GM19463 (cell line): ENCODE measurements around the gene UBTD1.

Experiments
- ATAC-seq: cut with Tn5 transposase; IDR thresholded peaks from one replicate; pipeline ENCODE4 v1.9.1; 2021; ENCODE audit warnings: mild to moderate bottlenecking, moderate library complexity; ENCODE audit not compliant: unreplicated experiment

Gene UBTD1

DNA sequence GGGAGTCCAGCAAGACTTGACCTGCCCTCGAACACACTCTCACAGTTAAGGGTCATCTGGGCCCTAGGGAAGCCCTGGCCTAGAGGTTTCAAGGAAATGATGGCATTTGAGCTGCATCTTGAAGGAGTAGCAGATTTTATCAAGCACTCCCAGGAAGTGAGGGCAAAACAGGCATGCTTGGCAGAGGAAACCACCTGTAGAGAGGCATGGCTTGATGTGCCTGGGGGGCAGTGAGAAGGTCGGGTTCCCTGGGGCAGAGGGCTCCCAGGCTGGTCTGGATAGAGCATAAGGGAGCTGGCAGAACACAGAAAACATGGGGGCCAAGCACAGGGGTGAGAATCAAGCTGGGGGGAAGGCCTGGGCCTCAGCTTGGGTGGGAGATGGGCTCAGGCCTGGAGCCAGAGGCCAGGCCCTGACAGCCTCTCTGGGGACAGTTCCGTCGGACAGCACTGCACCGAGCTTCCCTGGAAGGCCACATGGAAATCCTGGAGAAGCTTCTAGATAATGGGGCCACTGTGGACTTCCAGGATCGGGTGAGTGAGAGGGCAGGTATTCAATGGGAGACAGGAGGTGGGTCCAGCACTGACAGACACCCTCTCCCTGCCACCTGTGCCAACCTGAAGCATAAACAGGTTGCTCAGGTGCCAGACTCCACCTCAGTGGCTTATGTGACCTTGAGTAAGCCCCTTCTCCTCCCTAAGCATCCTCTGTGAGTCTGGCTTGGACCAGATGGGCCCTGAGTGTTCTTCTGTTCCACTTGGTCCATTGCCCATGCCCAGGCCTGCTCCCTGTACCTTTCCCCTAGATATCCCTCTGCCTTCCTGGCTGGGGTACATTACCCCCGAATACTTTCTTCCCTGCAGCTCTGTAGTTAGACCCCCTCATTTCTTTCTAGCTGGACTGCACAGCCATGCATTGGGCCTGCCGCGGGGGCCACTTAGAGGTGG is 82.0 kb downstream of the UBTD1 start:
- ATAC-seq = no peak

DNA sequence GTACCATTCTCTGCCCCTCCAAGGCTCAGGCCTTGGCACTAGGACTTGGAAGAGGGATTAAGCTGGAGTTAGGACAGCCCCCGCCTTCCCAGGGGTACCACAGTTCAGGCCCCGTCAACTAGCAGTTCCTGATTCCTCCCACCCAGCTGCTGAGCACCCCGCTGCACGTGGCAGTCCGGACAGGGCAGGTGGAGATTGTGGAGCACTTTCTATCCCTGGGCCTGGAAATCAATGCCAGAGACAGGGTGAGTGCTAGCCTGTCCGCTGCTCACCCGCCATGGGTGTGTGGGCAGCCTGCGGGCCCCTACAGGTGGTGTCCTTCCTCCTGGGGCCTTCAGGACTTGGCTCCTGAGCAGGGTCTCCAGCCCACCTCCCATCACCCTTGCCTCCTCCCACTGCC is 83.4 kb downstream of the UBTD1 start:
- no peak for ATAC-seq

DNA sequence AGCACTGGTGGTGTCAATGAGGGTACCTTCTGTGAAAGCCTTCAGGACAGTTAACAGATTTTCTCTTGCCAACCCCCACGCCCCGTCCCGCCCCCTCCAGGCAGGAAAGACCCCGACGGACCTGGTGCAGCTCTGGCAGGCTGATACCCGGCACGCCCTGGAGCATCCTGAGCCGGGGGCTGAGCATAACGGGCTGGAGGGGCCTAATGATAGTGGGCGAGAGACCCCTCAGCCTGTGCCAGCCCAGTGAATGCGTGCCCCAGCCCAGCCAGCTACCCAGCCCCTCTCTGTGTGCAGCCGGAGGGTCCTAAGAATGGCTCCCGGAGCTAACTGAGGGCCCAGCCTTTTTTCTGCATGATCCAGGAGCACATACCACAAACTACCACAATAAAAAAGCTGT is 84.8 kb downstream of the UBTD1 start:
- no peak for ATAC-seq

DNA sequence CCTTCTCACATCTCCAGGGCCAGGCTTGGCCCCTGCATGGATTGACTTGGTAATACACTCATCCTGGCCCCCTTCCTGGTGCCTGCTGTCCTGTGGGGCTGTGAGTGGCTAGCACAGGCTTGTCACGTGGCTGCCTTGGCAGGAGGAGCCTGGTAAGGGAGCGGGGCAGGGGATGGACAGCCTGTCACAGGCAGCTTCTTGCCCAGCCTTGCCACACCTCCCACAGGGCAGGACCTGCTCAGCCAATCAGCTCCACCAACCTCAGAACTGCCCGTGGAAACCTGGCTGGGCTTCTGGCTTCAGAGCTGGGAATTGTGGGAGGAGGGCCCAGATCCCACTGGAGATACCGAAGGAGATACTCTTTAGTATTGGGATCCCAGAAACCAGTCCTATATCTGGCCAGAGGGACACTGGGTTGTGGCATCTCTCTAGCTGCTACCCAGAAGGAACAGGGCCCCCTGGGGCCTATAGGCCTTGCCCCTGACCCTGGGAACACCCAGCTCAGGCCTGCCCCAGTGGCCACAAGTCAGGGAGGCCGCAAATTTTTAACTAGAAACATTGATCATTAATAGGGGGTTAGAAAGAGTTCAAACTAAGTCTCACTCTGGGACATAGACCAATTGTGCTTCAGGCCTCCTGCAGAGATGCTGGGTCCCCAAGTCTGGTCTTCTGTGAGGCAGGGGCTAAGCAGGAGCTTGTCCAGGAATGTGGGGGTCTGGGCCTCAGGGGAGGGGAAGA is 85.5 kb downstream of the UBTD1 start, which contains the start of gene HOGA1:
HOGA1 (plus strand) TSS at position 330 of the 738 bp plus-strand sequence; CDS start at position 645, 315 bp downstream.
- ATAC-seq = peak; percentile 89

DNA sequence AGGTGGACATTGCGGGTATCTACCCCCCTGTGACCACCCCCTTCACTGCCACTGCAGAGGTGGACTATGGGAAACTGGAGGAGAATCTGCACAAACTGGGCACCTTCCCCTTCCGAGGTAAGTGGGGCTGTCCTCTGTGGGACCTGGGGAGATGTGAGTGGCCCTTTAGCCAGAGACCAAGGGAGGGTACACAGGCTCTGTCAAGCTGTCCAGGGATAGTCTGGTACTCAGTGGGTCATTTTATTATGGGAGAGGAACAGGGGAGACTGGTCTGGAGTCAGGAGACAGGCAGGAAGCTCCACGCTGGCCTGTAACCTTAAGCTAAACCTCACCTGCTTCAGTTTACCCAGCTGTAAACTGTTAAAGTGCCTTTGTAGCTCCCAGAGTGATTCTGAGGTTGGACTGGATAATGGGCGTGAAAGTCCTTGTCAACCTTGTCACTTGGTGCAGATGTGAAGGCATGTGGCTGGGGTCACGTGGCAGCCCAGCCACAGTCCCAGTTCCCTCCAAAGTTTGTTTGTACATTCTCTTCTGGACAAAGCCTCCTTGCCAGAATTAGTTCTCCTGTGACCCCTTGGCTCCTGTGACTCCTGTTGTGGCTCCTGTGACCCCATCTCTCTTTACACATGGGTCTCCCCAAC is 86.2 kb downstream of the UBTD1 start:
- ATAC-seq = no peak

DNA sequence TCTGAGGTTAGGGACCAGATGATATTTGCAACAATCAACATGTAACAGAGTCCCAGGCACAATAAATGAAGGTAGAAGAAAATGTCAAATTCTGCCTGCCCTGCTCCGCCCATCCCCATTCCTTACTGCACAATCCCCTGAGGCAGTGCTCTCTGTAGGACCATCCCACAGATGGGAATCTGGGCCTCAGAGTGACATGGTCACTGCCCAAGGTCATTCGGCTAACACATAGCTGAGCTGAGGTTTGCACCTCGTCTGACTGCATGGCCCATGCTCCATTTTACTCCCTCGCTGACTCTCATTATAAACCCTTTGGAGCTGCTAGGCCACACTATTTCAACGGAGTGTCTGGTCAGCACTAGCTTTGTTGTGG is 86.7 kb downstream of the UBTD1 start:
- no peak for ATAC-seq

DNA sequence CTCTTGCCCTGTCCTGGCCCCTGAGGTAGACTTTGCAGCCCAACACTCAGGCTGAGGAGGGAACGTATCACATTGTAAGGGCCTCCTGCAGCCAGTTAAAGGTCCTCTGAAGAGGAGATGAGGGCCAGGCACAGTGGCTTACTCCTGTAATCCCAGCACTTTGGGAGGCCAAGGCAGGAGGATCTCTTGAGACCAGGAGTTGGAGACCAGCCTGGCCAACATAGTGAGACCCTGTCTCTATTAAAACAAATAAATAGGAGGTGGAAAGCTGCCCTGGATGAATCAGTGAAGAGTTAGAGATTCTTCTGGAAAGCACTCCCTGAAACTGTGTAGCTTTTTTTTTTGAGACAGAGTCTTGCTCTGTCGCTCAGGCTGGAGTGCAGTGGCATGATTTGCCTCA is 88.5 kb downstream of the UBTD1 start:
- no peak for ATAC-seq

DNA sequence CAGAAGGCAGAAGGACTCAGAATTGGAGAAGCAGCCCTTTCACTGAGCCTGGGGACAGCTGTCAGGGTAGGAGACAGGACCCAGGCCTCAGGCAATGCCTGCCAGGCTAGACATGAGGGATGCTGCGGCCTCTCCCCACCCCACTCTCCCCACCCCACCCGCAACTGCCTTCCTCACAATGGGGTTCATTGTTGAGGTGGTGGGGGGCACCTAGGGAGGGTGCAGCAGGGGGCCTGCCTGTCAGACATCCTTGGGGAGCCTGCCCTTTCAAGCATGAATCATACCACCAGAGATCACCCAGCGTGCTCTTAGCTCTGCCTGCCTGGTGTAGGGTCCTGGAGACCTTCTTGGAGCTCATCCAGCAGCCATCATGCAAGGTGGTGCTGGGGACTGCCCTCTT is 90.8 kb downstream of the UBTD1 start, which contains the start of gene C10orf62:
C10orf62 (plus strand) TSS at position 243 of the 400 bp plus-strand sequence. CDS start 177 bp downstream, outside the sequence.
- no peak for ATAC-seq

DNA sequence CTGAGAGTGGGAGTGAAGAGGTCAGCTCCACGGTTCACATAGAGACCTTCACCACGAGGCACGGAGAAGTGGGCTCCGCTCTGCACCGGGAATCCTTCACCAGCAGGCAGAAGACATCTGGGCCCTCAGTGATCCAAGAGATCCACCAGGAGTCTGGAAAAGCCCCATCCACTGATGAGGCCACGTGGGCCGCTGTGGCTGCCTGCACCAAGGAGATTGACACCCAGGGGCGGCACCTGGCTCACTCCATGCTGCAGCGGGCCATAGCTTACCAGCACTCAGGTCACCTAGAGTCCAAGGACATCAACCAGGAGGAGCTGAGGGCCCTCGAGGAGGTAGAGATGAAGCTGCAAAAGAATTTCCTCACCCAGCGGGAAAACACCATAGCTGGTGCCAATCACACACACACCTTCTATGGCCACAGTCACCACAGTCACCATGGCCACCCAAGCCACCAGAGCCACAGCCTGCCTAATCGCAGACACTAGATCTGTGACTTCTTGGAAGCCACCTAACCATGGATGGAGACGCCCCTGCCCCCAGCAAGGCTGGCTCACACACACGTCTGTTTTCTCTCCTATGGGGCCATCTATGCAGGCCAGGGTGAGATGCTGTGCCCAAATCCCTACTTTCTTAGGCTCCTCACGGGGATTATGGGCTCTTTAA is 91.5 kb downstream of the UBTD1 start:
- no peak for ATAC-seq

DNA sequence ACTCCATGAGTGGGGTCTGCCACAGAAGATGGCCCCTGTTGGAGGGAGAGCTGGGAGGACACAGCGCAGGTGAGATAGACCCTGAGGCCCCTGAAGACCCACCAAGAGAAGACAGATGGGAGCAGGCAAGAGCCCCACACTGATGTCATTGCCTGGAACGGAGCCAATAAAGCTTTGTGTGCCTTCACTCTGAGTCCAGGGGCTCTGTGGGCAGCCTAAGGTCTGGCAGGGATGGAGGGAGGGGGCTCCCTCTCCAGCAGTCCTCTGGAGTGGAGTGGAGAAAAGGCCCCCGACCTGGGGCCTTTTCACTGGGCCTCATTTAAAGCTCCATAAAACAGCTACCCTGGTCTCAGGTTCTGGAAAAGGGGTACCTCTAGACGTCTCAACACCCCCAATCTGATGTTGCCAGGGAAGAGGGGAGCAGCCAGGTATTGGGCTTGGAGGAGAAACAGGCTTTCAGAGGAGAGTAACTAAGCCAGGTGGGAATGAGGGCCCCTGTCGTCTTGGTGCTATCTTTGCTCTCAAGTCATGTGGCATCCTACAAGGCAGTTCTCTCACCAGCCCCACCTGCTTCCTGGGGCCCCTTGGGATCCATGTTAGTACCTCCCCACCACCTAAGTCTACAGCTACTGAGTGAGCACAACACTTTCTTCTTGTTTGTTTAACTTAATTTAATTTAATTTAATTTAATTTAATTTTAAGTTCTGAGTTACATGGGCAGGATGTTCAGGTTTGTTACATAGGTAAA is 92.2 kb downstream of the UBTD1 start:
- ATAC-seq = no peak

DNA sequence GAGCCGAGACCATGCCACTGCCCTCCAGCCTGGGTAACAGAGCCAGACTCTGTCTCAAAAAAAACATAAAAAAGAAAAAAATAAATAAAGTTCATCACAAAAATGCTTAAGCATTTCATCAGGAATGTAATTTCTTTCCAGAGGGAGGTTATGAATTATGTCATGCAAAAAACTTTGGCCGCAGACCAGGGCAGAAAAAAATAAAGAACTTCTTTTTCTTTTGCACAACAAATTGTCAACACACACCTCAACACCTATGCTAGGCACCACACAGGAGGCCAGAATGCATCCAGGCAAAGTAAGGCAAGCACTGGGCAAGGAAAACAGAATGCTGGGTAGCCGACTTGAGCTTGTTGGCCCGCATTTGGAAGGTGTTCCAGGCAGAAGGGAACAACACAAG is 94.7 kb downstream of the UBTD1 start:
- ATAC-seq = no peak

DNA sequence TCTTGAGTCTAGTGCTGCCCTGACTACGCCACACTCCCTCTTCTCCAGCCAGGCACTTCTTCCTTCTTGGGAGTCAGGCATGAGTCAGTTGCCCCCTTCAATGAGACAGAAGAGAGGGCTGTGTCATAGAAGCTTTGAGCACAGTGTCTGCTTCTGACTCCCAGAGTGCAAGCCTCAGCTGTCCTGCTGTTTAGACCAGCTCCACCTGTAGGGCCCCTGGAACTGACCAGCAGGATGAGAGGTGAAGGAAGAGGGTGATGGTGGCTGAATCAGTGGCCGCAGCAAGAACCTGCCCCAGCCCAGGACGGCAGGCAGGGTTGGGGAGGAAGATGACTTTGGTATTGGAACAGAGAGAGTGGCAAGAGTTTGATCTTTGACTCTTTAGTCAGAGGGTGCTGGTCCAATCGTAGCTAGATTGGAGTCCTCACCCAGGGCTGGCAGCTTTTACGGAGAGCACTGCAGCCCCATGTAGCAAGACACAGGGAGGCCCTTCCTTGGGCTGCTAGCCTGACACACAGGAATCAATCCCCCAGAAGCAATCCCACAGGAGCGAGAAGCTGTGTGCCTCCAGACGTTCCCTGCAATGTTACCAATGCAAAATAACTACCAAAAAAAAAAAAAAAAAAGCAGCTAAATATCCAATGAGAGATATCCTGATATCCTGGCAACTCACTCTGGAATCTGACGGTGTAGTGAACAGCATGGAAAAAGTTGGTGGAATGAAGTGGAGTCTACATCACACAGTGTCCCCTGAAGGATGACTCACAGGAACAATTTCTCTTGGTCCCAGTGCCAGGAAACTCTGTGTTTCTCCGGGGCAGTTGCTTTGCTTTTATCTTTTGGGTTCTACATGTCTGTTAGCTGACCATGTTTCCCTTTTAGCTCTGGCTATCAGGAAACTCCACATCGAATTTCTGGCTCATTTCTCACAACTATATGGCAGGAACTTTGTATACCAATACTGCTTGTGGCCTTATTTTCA is 97.7 kb downstream of the UBTD1 start:
- ATAC-seq = no peak

DNA sequence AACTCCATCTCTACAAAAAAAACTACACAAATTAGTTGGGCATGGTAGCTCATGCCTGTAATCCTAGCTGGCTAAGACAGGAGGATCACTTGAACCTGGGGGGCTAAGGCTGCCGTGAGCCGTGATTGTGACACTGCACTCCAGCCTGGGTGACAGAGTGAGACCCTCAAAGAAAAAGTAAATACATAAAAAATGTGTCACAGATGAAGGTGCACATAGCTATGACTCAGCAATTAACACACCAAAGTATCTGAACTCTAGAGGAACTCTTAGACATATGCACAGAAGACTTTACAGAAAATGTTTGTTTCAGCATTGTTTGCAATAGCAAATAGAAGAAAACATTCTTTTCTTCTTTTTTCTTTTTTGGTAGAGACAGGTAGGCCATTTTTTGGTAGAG is 99.1 kb downstream of the UBTD1 start:
- ATAC-seq = no peak

DNA sequence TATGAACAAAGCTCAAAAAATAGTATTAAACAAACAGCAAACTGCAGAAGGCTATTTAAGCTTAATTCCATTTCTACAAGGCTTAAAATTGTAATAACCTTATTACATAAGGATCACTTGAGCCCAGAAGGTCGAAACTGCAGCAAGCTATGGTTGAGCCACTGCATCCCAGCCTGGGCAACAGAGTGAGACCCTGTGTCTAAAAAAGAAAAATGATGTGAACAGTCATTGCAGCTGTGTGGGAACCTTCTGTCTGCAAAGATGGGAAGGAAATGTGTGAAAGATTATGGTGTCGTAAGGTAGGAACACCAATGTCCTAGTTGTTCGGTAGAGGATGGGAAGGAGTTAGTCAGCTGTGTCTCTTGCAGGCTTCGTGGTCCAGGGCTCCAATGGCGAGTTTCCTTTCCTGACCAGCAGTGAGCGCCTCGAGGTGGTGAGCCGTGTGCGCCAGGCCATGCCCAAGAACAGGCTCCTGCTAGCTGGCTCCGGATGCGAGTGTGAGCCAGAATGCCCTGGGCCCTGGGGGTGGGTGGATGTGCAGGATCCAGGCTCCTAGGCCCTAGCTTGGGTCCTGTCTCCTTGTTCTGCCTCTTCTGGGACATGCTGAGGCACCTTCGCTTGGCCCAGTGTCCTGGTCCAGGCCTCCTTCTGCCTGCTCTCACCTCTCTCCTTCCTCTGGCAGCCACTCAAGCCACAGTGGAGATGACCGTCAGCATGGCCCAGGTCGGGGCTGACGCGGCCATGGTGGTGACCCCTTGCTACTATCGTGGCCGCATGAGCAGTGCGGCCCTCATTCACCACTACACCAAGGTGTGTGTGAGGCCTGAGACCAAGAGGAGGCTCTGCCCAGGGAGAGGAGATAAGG is 99.9 kb downstream of the UBTD1 start:
- ATAC-seq = no peak

DNA sequence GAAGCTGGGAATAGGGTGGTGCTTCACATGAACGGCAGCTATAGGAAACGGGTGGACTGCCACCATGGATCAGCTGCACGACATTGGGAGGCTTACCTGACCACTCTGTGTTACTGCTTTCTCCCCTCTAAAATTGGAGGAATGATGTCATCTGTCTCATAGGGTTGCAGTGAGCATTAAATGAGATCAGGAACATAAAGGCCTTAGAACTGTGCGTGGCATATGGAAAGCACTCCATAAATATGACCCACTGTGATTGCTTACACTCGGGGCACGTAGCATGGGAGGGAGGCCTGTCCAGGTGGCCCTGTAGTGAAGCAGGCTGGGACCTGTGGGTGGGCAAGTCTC is 100.5 kb downstream of the UBTD1 start:
- no peak for ATAC-seq

DNA sequence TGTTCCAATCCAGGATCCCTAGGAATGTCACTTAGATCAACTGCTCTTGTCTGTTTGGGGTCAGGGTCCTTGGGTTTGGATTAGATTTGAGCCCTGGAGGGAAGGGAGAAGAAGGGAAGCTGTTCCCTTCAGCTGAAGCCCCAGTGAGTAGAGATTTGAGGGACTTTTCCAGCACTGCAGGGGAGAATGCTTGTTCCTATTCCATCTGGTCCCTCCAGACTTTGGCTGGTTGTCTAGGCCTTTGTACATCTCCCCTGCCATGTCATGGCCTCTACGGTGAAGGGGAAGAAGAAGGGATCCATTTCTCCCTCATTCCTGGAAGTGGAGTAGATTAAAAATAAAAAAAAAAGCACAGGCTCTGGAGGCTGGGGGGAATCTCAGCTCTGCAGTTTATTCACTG is 101.9 kb downstream of the UBTD1 start:
- no peak for ATAC-seq

DNA sequence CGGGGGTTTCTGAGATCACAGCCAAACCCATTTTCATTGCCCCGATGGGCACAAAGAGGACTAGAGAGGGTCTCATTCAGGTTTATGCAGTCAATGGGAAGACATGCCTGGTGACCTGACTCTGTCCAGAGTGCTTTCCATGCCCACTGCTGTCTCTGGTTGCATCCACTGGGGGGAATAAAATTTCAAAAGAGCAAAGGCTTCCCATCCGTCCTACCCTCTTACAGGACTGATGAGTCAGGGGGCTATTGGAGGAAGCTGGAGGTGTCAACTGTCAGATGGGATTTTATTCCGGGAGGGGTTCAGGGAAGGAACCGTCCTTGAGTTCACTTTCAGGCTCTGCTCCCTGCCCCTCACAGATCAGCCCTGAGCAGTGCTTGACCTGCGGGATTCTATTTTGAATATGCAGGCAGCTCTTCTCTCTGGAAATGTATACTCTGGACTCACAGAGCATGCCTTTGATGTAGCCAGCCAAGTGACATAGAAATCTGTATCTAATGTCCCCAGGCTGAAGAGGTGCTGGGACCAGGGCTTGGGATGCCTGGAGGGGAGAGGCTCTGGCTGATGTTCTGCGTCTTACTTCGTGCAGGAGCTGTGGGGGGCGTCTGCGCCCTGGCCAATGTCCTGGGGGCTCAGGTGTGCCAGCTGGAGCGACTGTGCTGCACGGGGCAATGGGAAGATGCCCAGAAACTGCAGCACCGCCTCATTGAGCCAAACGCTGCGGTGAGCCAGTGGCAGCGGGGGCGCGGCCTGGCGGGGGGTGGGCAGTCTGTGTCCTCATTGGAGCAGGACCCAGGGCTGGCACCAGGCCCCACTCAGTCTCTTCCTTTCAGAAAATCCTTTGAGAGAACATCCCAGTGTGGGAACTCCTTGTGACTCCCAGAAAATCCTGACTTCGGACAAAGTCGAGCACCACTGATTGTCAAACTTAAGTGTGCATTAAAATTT is 102.8 kb downstream of the UBTD1 start:
- no peak for ATAC-seq
